HepG2 (cell line): ENCODE results near the gene RPP14. TPM values are rescaled to one million over a fixed set of nuclear protein-coding genes. Genes with fewer than 3 reads are reported as not detected.

ENCODE experiments used
- ATAC-seq: fragments of 200-7000 bp; cut with Tn5 transposase; 3 replicates; pipeline ENCODE4 v1.9.1; 2020; ENCODE audit warnings: mild to moderate bottlenecking, moderate library complexity
- BruUV-seq: library from RNA; stranded (reverse); fragments of 400-500 nt; replicated peaks from 2 replicates; lab custom pipeline; 2021; lab: Mats Ljungman, UMichigan
- CTCF ChIA-PET: fragments of 300-600 bp; formaldehyde crosslinking; extraction: SDS; loops from one replicate; lab custom pipeline; 2021; ENCODE audit warnings: low total read pairs, inconsistent platforms, low intra/inter-chr PET ratio; lab: Yijun Ruan, JAX
- POLR2A ChIA-PET: fragments of 350-600 bp; sonication (Branson Sonifier 250); formaldehyde crosslinking; loops from one replicate; lab custom pipeline; 2020; ENCODE audit warnings: antibody characterized with exemption, inconsistent platforms; lab: Yijun Ruan, JAX
- DNase-seq: peaks from one replicate; pipeline ENCODE4 v3.0.0-alpha.2; 2015; ENCODE audit warnings: low spot score
- FAIRE-seq: peaks from 3 replicates; lab custom pipeline; 2011; peaks lifted over from hg19 to GRCh38; lab: Jason Lieb, UNC
- H2AFZ ChIP-seq: one replicate; pipeline ENCODE4 v1.6.1; 2011; ENCODE audit warnings: low read length, inconsistent platforms
- H3K27ac ChIP-seq: fragments of 300-600 bp; 3 replicates; pipeline ENCODE4 v1.8.0; 2011; ENCODE audit warnings: mixed run types, mild to moderate bottlenecking, mixed read lengths, low read length, inconsistent platforms; ENCODE audit not compliant: insufficient read depth; ENCODE audit errors: extremely low read length
- H3K27me3 ChIP-seq, 2 experiments: fragments of 200-600 bp in 1 of 2; 2 replicates in 1 of 2; 3 replicates in 1 of 2; pipeline versions ENCODE4 v1.6.0 to v1.8.0; 2011; ENCODE audit warnings: low read length in 2 of 2, mild to moderate bottlenecking in 2 of 2, moderate library complexity in 2 of 2, inconsistent platforms in 1 of 2; ENCODE audit not compliant: insufficient read depth in 2 of 2, control insufficient read depth in 1 of 2
- H3K36me3 ChIP-seq, 2 experiments: fragments of 200-600 bp in 1 of 2; replicated peaks in 1 of 2; 2 replicates in 1 of 2; 3 replicates in 1 of 2; pipeline versions ENCODE4 v1.5.1 to v1.8.0; 2011; ENCODE audit warnings: low read length in 2 of 2, inconsistent platforms in 1 of 2; ENCODE audit not compliant: insufficient read depth in 2 of 2, control insufficient read depth in 1 of 2
- H3K4me1 ChIP-seq: 2 replicates; pipeline ENCODE4 v1.5.1; 2012; ENCODE audit warnings: low read length, inconsistent platforms; ENCODE audit not compliant: insufficient read depth
- H3K4me2 ChIP-seq: 2 replicates; pipeline ENCODE4 v1.6.0; 2011; ENCODE audit warnings: low read depth, low read length, inconsistent platforms
- H3K4me3 ChIP-seq, 3 experiments: fragments of 200-600 bp in 1 of 3; sonication (generic), shearing (Covaris generic) in 1 of 3; replicated peaks in 1 of 3; 2 replicates each; pipeline ENCODE4 v1.5.1; 2011 to 2016; ENCODE audit warnings: low read length in 3 of 3, inconsistent platforms in 2 of 3, low read depth in 2 of 3, mild to moderate bottlenecking in 2 of 3, control low read depth in 1 of 3, mixed read lengths in 1 of 3; ENCODE audit not compliant: insufficient read depth in 1 of 3
- H3K79me2 ChIP-seq: one replicate; pipeline ENCODE4 v1.6.1; 2011; ENCODE audit warnings: low read length, inconsistent platforms; ENCODE audit not compliant: insufficient read depth
- H3K9ac ChIP-seq: 2 replicates; pipeline ENCODE4 v1.6.0; 2011; ENCODE audit warnings: mild to moderate bottlenecking, low read depth, low read length, inconsistent platforms; ENCODE audit not compliant: insufficient read depth
- H3K9me3 ChIP-seq: 2 replicates; pipeline ENCODE4 v1.5.1; 2012; ENCODE audit warnings: mild to moderate bottlenecking, low read length
- H4K20me1 ChIP-seq: 2 replicates; pipeline ENCODE4 v1.6.0; 2011; ENCODE audit warnings: inconsistent platforms, mild to moderate bottlenecking, low read length, moderate library complexity; ENCODE audit not compliant: insufficient read depth
- ADNP ChIP-seq: sonication (generic); formaldehyde crosslinking; IDR thresholded peaks from 2 replicates; pipeline ENCODE4 v1.4.0; 2020; ENCODE audit warnings: missing genetic modification reagents
- CREB1 ChIP-seq, 2 experiments: fragments of 450-650 bp in 1 of 2; IDR thresholded peaks; 2 replicates each; pipeline ENCODE4 v1.6.1; 2016 to 2017; ENCODE audit warnings: control low read depth in 1 of 2, mild to moderate bottlenecking in 1 of 2, missing compliant biosample characterization in 1 of 2, missing genetic modification characterization in 1 of 2
- FOXM1 ChIP-seq: sonication (generic); formaldehyde crosslinking; IDR thresholded peaks from 2 replicates; pipeline ENCODE4 v1.5.0; 2020; ENCODE audit warnings: missing genetic modification reagents
- MTA3 ChIP-seq: sonication (generic); formaldehyde crosslinking; IDR thresholded peaks from 2 replicates; pipeline ENCODE4 v1.4.0; 2020; ENCODE audit warnings: missing genetic modification reagents
- RARA ChIP-seq: IDR thresholded peaks from 2 replicates; pipeline ENCODE4 v1.6.1; 2016; ENCODE audit warnings: missing genetic modification reagents, missing compliant biosample characterization
- ZNF160 ChIP-seq: sonication (generic); formaldehyde crosslinking; IDR thresholded peaks from 2 replicates; pipeline ENCODE4 v1.8.0; 2022; ENCODE audit warnings: mild to moderate bottlenecking, inconsistent platforms, missing genetic modification reagents
- ZNF18 ChIP-seq: sonication (generic); formaldehyde crosslinking; IDR thresholded peaks from 2 replicates; pipeline ENCODE4 v1.8.0; 2022; ENCODE audit warnings: mild to moderate bottlenecking, missing genetic modification reagents; ENCODE audit not compliant: insufficient replicate concordance
- ZNF333 ChIP-seq: sonication (generic); formaldehyde crosslinking; IDR thresholded peaks from 2 replicates; pipeline ENCODE4 v1.4.0; 2020; ENCODE audit warnings: mild to moderate bottlenecking, missing genetic modification reagents, borderline replicate concordance
- ZSCAN22 ChIP-seq: sonication (generic); formaldehyde crosslinking; IDR thresholded peaks from 2 replicates; pipeline ENCODE4 v1.4.0; 2020; ENCODE audit warnings: mild to moderate bottlenecking, missing genetic modification reagents
- WGBS: methylation state at CpG from one replicate; pipeline ENCODE4 v1.1.6; 2017; ENCODE audit warnings: low lambda C conversion rate; 5-methylcytosine and 5-hydroxymethylcytosine counted together
- in situ Hi-C: cut with HindIII; loops from 2 replicates; pipeline ENCODE4 v1.10.0; 2017; ENCODE audit warnings: low pct_unique_long_range_greater_than_20kb; ENCODE audit not compliant: extremely low pct_ligation_motif_present
- intact Hi-C: fragments of 100-400 bp; cut with micrococcal nuclease; formaldehyde crosslinking; loops from one replicate; pipeline ENCODE4 v1.10.0; 2022; ENCODE audit not compliant: unreplicated experiment
- polyA plus RNA-seq, 8 experiments: library from polyadenylated mRNA; depleted of rRNA in 3 of 8; stranded (reverse) in 7 of 8; unstranded in 1 of 8; fragments of >200 nt; fragmentation: Illumina TruSeq in 4 of 8; extraction: Trizol in 4 of 8; gene quantifications; 2 replicates each; pipeline versions ENCODE4 v1.2.1 to v1.2.3, GENCODE V29; 2011 to 2016; ENCODE audit warnings: low read depth in 4 of 8, missing spikeins in 1 of 8, mixed read lengths in 1 of 8; ENCODE audit not compliant: insufficient read depth in 1 of 8
- total RNA-seq, 5 experiments: library from RNA; depleted of rRNA; stranded (reverse); fragments of >200 nt; fragmentation: Illumina TruSeq; extraction: Trizol; gene quantifications; 2 replicates each; pipeline ENCODE4 v1.2.3, GENCODE V29; 2016; ENCODE audit warnings: low read depth in 1 of 5
- TF ChIP-seq, protein P1 (sequence below): sonication (generic); formaldehyde crosslinking; IDR thresholded peaks from 2 replicates; pipeline ENCODE4 v1.4.0; 2020; ENCODE audit warnings: missing genetic modification reagents, borderline replicate concordance

RPP14 gene
- total and polyA plus RNA-seq, 2 of the 13 experiments (the other 11 are each of a cell fraction or from before 2014, with no cell fraction given), result 15.4 to 16.2 TPM

GRCh38 chr3:58358808-58359207 lies 52.8 kb downstream of the RPP14 start:
- ATAC-seq (no peak), FAIRE-seq (no peak), DNase-seq (no peak)
- no peak overlapping the region for H2AFZ ChIP-seq
- ChIA-PET CTCF (no interaction called here), POLR2A (no interaction called here)
- TF ChIP-seq, protein P1, sequence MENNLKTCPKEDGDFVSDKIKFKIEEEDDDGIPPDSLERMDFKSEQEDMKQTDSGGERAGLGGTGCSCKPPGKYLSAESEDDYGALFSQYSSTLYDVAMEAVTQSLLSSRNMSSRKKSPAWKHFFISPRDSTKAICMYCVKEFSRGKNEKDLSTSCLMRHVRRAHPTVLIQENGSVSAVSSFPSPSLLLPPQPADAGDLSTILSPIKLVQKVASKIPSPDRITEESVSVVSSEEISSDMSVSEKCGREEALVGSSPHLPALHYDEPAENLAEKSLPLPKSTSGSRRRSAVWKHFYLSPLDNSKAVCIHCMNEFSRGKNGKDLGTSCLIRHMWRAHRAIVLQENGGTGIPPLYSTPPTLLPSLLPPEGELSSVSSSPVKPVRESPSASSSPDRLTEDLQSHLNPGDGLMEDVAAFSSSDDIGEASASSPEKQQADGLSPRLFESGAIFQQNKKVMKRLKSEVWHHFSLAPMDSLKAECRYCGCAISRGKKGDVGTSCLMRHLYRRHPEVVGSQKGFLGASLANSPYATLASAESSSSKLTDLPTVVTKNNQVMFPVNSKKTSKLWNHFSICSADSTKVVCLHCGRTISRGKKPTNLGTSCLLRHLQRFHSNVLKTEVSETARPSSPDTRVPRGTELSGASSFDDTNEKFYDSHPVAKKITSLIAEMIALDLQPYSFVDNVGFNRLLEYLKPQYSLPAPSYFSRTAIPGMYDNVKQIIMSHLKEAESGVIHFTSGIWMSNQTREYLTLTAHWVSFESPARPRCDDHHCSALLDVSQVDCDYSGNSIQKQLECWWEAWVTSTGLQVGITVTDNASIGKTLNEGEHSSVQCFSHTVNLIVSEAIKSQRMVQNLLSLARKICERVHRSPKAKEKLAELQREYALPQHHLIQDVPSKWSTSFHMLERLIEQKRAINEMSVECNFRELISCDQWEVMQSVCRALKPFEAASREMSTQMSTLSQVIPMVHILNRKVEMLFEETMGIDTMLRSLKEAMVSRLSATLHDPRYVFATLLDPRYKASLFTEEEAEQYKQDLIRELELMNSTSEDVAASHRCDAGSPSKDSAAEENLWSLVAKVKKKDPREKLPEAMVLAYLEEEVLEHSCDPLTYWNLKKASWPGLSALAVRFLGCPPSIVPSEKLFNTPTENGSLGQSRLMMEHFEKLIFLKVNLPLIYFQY, result no peak
- TF ChIP-seq FOXM1 (CRISPR knock-in tag) (no peak), ZSCAN22 (CRISPR knock-in tag) (no peak), MTA3 (CRISPR knock-in tag) (no peak), CREB1 (IDR thresholded peaks at IDR 0.05) (no peak), CREB1 (CRISPR knock-in tag; IDR thresholded peaks at IDR 0.05) (no peak), ZNF160 (CRISPR knock-in tag) (no peak), ZNF18 (no peak), RARA (CRISPR knock-in tag) (no peak), ZNF333 (CRISPR knock-in tag) (no peak), ADNP (CRISPR knock-in tag) (no peak)
- H3K27me3 ChIP-seq, result no peaks in the 10 kb centered on the region
- in situ Hi-C loops (no loop called here), intact Hi-C loops (no loop called here)
- 0 out of 2 replicates have a peak, but pooled peaks cover 4% of the 10 kb centered on the region for H4K20me1 ChIP-seq
- H3K4me2 ChIP-seq, result no peak overlapping the region
- H3K9me3 ChIP-seq, result no peaks in the 10 kb centered on the region
- no peaks in the 10 kb centered on the region for H3K79me2 ChIP-seq
- no peak overlapping the region for H3K9ac ChIP-seq
- H3K4me3 ChIP-seq, result no peak overlapping the region
- 95% methylated on average over 4 of the region's 4 CpGs for WGBS
- H3K4me1 ChIP-seq, result no peaks in the 10 kb centered on the region
- H3K27ac ChIP-seq, result no peak overlapping the region
- BruUV-seq, result no TSS peak
- no peaks in the 10 kb centered on the region for H3K36me3 ChIP-seq
